ENCODE results near the gene SPSB4. TPM values are rescaled to one million over a fixed set of nuclear protein-coding genes. Genes with fewer than 3 reads are reported as not detected.

SPSB4 gene
- total and polyA plus RNA-seq, 2 donors (not counting 3 experiments of a cell fraction or from before 2014, with no cell fraction given), result 0.06 to 0.22 TPM

- H3K4me3 ChIP-seq (replicated peaks in 1 of 3; ENCODE audit: insufficient read depth in 1 of 3, low read depth in 1 of 3, low read length in 3 of 3), result no peak overlapping the region
- FAIRE-seq, result no peak
- CTCF ChIA-PET, result no interaction called here
- BruUV-seq (replicated peaks), result no TSS peak
- peaks cover 11 to 12% of the 10 kb centered on the region in 2 experiments for H3K27me3 ChIP-seq (ENCODE audit: control insufficient read depth in 2 of 2, insufficient read depth in 2 of 2, low read length in 2 of 2)
- DNase-seq (ENCODE audit: low read depth, low spot score), result no peak
- no peak overlapping the region for H3K9ac ChIP-seq (replicated peaks; ENCODE audit: extremely low read depth, insufficient read depth, low read length)
- no peaks in the 10 kb centered on the region for H3K36me3 ChIP-seq (ENCODE audit: control insufficient read depth in 2 of 2, extremely low read depth in 1 of 2, insufficient read depth in 2 of 2, low read length in 2 of 2)
- TF ChIP-seq MAX (IDR thresholded peaks at IDR 0.05; ENCODE audit: insufficient read depth, insufficient read length) (no peak), POLR2AphosphoS5 (IDR thresholded peaks at IDR 0.05; ENCODE audit: insufficient read depth, low read depth, low read length) (no peak), EZH2 (IDR thresholded peaks at IDR 0.05; ENCODE audit: borderline replicate concordance, low read depth, low read length, severe bottlenecking) (no peak), FOS (IDR thresholded peaks at IDR 0.05; ENCODE audit: borderline replicate concordance, insufficient read depth, low read length) (no peak), MYC (IDR thresholded peaks at IDR 0.05; ENCODE audit: low read depth, low read length) (no peak), POLR2A (IDR thresholded peaks at IDR 0.05; ENCODE audit: low read depth, low read length) (no peak), GATA2 (IDR thresholded peaks at IDR 0.05; ENCODE audit: insufficient read depth, insufficient read length, low read depth, low read length) (no peak), JUN (IDR thresholded peaks at IDR 0.05; ENCODE audit: borderline replicate concordance, insufficient read depth, insufficient read length, low read depth) (no peak)
- TF ChIP-seq, protein P1, sequence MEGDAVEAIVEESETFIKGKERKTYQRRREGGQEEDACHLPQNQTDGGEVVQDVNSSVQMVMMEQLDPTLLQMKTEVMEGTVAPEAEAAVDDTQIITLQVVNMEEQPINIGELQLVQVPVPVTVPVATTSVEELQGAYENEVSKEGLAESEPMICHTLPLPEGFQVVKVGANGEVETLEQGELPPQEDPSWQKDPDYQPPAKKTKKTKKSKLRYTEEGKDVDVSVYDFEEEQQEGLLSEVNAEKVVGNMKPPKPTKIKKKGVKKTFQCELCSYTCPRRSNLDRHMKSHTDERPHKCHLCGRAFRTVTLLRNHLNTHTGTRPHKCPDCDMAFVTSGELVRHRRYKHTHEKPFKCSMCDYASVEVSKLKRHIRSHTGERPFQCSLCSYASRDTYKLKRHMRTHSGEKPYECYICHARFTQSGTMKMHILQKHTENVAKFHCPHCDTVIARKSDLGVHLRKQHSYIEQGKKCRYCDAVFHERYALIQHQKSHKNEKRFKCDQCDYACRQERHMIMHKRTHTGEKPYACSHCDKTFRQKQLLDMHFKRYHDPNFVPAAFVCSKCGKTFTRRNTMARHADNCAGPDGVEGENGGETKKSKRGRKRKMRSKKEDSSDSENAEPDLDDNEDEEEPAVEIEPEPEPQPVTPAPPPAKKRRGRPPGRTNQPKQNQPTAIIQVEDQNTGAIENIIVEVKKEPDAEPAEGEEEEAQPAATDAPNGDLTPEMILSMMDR (IDR thresholded peaks at IDR 0.05; ENCODE audit: extremely low read depth in 1 of 2, insufficient read depth in 1 of 2, low read depth in 1 of 2, low read length in 2 of 2), result no peak
- intact Hi-C loops (cut with micrococcal nuclease), result no loop called here
- H3K27ac ChIP-seq (ENCODE audit: insufficient read depth, low read depth, low read length), result no peak overlapping the region
- H3K4me2 ChIP-seq (ENCODE audit: insufficient read depth, low read length), result no peak overlapping the region
- dilution Hi-C loops (cut with MboI; ENCODE audit: extremely low pct_ligation_motif_present, low sequenced_read_pairs), result no loop called here
- no peaks in the 10 kb centered on the region for H3K9me1 ChIP-seq (replicated peaks; ENCODE audit: control insufficient read depth, extremely low read depth, insufficient read depth, low read length)
- H3K79me2 ChIP-seq (ENCODE audit: control insufficient read depth, insufficient read depth, low read length), result no peaks in the 10 kb centered on the region
- no peaks in the 10 kb centered on the region for H4K20me1 ChIP-seq (replicated peaks; ENCODE audit: control insufficient read depth, extremely low read depth, insufficient read depth, low read length)
- H3K9me3 ChIP-seq (replicated peaks; ENCODE audit: control insufficient read depth, insufficient read depth, low read length), result no peaks in the 10 kb centered on the region
- no peaks in the 10 kb centered on the region for H3K4me1 ChIP-seq (ENCODE audit: control insufficient read depth, extremely low read depth, insufficient read depth, low read length)
- POLR2A ChIA-PET, result no interaction called here
- H2AFZ ChIP-seq (ENCODE audit: low read depth, low read length), result no peak overlapping the region
These were observed 5.3 kb upstream of the SPSB4 start for GRCh38 chr3:141045849-141046248.
